Stomach (tissue), 4 donors: ENCODE data around the gene C2CD3.

Experiments used
- POLR2A ChIP-seq, 4 donors: fragments of 450-650 bp; IDR thresholded peaks; one replicate each; pipeline ENCODE4 v1.6.1; 2016; ENCODE audit warnings: antibody characterized with exemption in 4 of 4, control low read depth in 2 of 4, mild to moderate bottlenecking in 1 of 4, moderate library complexity in 1 of 4
- POLR2AphosphoS5 ChIP-seq, 3 donors: sonication (generic); formaldehyde crosslinking; IDR thresholded peaks; one replicate each; pipeline ENCODE4 v1.6.1; 2016; ENCODE audit warnings: antibody characterized with exemption in 3 of 3
- TF ChIP-seq, protein P1 (sequence below), 7 experiments: fragments of 450-650 bp in 4 of 7; fragments of 200-600 bp in 3 of 7; sonication (generic) in 3 of 7; IDR thresholded peaks; one replicate each; pipeline ENCODE4 v1.5.1; 2016 to 2019; ENCODE audit warnings: antibody characterized with exemption in 7 of 7, control low read depth in 2 of 7, mild to moderate bottlenecking in 1 of 7

DNA sequence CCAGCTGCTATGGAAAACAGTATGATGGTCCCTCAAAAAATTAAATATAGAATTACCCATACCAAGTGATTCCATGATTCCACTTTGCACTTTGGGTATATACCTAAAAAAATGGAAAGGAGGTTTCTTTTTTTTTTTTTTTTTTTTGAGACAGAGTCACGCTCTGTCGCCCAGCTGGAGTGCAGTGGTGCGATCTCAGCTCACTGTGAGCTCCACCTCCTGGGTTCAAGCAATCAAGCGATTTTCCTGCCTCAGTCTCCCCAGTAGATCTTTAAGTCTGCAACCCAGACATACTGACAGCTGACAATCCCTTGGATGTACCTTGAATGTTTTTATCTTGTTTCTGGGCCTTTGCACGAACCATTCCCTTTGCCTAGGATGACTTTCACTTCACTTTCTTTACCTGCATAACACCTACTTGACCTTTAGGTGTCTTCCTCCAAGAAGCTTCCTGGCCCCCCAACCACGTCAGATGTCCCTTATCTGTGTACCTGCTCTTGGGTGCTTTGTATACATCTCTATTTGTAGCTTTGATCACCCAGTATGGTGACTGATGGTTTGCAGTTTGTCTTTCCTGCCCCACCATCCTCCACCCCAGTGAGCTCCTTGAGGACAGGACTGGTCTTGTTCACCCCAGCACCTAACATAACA lies 173.6 kb downstream of the C2CD3 start:
- TF ChIP-seq, protein P1, sequence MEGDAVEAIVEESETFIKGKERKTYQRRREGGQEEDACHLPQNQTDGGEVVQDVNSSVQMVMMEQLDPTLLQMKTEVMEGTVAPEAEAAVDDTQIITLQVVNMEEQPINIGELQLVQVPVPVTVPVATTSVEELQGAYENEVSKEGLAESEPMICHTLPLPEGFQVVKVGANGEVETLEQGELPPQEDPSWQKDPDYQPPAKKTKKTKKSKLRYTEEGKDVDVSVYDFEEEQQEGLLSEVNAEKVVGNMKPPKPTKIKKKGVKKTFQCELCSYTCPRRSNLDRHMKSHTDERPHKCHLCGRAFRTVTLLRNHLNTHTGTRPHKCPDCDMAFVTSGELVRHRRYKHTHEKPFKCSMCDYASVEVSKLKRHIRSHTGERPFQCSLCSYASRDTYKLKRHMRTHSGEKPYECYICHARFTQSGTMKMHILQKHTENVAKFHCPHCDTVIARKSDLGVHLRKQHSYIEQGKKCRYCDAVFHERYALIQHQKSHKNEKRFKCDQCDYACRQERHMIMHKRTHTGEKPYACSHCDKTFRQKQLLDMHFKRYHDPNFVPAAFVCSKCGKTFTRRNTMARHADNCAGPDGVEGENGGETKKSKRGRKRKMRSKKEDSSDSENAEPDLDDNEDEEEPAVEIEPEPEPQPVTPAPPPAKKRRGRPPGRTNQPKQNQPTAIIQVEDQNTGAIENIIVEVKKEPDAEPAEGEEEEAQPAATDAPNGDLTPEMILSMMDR (IDR thresholded peaks at IDR 0.05): no peak
- TF ChIP-seq POLR2A (IDR thresholded peaks at IDR 0.05): no peak
- TF ChIP-seq POLR2AphosphoS5 (IDR thresholded peaks at IDR 0.05): no peak
